Prostate gland (tissue), 2 donors: ENCODE measurements around the gene KRT73. TPM values are rescaled to one million over a fixed set of nuclear protein-coding genes. Genes with fewer than 3 reads are reported as not detected.

ENCODE experiments used
- DNase-seq: peaks from one replicate; pipeline ENCODE4 v3.0.0-alpha.2; 2019; ENCODE audit warnings: low spot score
- H3K27ac ChIP-seq, 2 donors: fragments of 200-600 bp; sonication (generic); 2 replicates each; pipeline ENCODE4 v1.5.1; 2017 to 2019
- H3K27me3 ChIP-seq: fragments of 200-600 bp; sonication (generic); replicated peaks from 2 replicates; pipeline ENCODE4 v1.5.1; 2019; ENCODE audit not compliant: insufficient read depth
- H3K36me3 ChIP-seq, 2 donors: fragments of 200-600 bp; sonication (generic); 1 replicate in 1 of 2; 2 replicates in 1 of 2; pipeline versions ENCODE4 v1.5.1 to v1.8.1; 2017 to 2019
- H3K4me1 ChIP-seq: fragments of 200-600 bp; sonication (generic); replicated peaks from 2 replicates; pipeline ENCODE4 v1.5.1; 2019
- H3K4me3 ChIP-seq, 2 donors: fragments of 200-600 bp; sonication (generic); 2 replicates each; pipeline ENCODE4 v1.5.1; 2017 to 2019
- H3K9me3 ChIP-seq: fragments of 200-600 bp; sonication (generic); 2 replicates; pipeline ENCODE4 v1.5.1; 2017
- POLR2A ChIP-seq: fragments of 450-650 bp; IDR thresholded peaks from one replicate; pipeline ENCODE4 v1.6.1; 2016; ENCODE audit warnings: antibody characterized with exemption, mild to moderate bottlenecking
- POLR2AphosphoS5 ChIP-seq: sonication (generic); formaldehyde crosslinking; IDR thresholded peaks from one replicate; pipeline ENCODE4 v1.6.1; 2017; ENCODE audit warnings: antibody characterized with exemption
- WGBS: methylation state at CpG from one replicate; pipeline ENCODE4 v1.1.5; 2018; 5-methylcytosine and 5-hydroxymethylcytosine counted together
- intact Hi-C: fragments of 100-400 bp; cut with DNase I; formaldehyde crosslinking; loops from one replicate; pipeline ENCODE4 v1.14.2; 2022
- total RNA-seq, 2 donors: library from RNA; depleted of rRNA; stranded (reverse); fragments of >200 nt; gene quantifications; one replicate each; pipeline ENCODE4 v1.1.0, GENCODE V29; 2016
- TF ChIP-seq, protein P1 (sequence below), 4 experiments: fragments of 200-600 bp in 2 of 4; fragments of 450-650 bp in 2 of 4; sonication (generic) in 2 of 4; IDR thresholded peaks; 1 replicate in 3 of 4; 2 replicates in 1 of 4; pipeline ENCODE4 v1.5.1; 2016 to 2019; ENCODE audit warnings: antibody characterized with exemption in 4 of 4, mild to moderate bottlenecking in 2 of 4, moderate library complexity in 2 of 4

KRT73 gene
- total RNA-seq, 2 donors from 2014 or later: not detected

DNA sequence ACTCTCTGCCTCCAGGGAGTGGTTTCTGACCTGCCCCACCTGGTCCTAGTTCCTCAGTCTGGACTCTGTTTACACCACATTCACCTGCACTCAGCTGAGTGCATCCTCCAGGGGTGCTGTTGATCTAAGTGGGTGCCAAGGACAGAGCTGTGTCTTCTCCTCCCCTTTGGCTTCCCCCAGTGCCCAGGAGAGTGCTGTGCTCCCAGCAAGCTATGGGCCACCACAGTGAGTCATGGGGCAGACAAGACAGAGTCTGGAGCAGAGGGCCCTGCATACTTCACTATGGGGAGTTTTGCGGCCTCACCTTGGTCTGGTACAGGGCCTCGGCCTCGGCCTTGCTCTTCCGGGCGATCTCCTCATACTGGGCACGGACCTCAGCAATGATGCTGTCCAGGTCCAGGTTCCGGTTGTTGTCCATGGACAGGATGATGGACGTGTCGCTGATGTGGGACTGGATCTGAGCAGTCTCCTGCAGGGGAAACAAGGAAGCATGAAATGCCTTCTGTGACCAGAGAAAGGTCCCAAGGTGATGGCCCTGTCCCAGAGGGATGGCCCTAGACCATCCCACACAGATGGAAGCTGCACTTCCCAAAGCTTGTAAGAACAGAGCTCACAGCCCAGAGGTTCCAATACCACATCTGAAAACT, 4.9 kb downstream of the KRT73 start:
- Histone ChIP-seq H3K9me3 (no peaks in the 10 kb centered on the region), H3K36me3 (no peaks in the 10 kb centered on the region), H3K27me3 (no peaks in the 10 kb centered on the region), H3K4me1 (no peaks in the 10 kb centered on the region), H3K27ac (no peak overlapping the region), H3K4me3 (no peak overlapping the region)
- WGBS: 97% methylated on average over 9 of the region's 9 CpGs
- intact Hi-C loops: no loop called here
- TF ChIP-seq POLR2AphosphoS5 (no peak), POLR2A (no peak)
- TF ChIP-seq, protein P1, sequence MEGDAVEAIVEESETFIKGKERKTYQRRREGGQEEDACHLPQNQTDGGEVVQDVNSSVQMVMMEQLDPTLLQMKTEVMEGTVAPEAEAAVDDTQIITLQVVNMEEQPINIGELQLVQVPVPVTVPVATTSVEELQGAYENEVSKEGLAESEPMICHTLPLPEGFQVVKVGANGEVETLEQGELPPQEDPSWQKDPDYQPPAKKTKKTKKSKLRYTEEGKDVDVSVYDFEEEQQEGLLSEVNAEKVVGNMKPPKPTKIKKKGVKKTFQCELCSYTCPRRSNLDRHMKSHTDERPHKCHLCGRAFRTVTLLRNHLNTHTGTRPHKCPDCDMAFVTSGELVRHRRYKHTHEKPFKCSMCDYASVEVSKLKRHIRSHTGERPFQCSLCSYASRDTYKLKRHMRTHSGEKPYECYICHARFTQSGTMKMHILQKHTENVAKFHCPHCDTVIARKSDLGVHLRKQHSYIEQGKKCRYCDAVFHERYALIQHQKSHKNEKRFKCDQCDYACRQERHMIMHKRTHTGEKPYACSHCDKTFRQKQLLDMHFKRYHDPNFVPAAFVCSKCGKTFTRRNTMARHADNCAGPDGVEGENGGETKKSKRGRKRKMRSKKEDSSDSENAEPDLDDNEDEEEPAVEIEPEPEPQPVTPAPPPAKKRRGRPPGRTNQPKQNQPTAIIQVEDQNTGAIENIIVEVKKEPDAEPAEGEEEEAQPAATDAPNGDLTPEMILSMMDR (IDR thresholded peaks at IDR 0.05): no peak
- no peak for DNase-seq

DNA sequence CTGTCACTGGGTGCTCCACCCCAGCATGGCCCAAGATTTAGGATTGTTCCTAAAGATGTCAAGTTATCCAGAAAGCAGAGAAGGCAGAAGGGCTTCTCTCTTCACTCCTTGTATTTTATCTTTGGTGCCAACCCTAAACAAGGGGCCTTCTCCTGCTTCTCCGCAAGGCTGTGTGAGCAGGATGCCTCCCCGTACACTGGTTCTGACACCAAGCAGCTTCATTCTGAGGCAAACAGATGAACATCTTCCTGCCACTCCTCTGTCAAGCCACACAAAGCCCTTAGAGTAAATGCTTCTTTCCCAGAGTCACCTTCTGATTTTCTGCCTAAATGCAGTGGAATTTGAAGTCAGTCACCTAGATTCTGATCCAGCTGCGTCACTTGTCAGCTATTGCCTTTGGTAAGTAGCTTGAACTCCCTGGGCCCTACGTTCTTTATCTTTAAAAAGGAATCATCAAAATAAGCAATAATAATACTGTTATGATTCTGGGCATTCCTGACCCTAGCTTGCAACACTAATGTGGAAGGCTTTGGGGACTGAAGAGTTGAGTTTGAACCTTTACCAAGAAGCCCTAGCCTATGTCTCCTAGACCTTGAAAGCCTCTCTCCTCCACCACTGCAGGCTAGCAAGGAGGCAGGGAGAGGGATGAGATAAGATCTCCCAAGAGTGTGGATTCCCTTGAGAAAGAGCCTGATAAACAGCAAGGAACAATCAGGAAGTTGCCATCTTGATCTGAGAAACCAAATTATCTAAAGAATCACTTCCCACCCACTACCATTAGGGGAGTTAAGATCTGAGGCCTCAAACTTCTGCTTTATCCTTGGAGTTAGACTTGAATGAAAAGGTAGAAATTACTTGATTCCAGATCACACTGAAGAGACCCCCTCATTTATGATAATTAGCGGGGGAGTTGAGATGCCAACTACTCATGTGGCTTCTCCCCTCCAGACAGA, 5.7 kb downstream of the KRT73 start:
- Histone ChIP-seq H3K4me1 (no peaks in the 10 kb centered on the region), H3K27me3 (no peaks in the 10 kb centered on the region), H3K9me3 (no peaks in the 10 kb centered on the region), H3K27ac (no peak overlapping the region), H3K36me3 (no peaks in the 10 kb centered on the region), H3K4me3 (no peak overlapping the region)
- TF ChIP-seq POLR2AphosphoS5 (no peak), POLR2A (no peak)
- TF ChIP-seq, protein P1 (IDR thresholded peaks at IDR 0.05): no peak
- intact Hi-C loops: no loop called here
- DNase-seq: no peak
- WGBS: 87% methylated on average over 5 of the region's 5 CpGs

DNA sequence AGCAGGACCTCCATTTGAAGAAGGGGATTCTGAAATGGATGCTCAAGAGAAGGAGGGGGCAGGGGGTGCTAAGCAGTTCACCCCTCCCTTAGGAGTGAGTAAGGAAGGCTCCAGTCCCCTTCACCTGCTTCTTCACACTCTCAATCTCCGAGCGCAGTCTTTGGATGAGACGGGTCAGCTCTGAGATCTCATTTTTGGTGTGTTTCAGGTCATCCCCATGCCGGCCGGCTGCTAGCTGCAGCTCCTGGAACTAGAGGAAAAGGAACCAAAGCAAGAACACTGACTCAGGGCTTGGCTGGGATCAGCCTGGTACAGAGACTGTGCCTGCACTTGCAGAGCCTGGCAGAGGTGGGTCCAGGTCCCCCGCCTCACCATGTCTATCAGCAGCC, 7.3 kb downstream of the KRT73 start:
- Histone ChIP-seq H3K36me3 (no peaks in the 10 kb centered on the region), H3K9me3 (no peaks in the 10 kb centered on the region), H3K4me3 (no peak overlapping the region), H3K27me3 (no peaks in the 10 kb centered on the region), H3K27ac (no peak overlapping the region), H3K4me1 (no peaks in the 10 kb centered on the region)
- no peak for TF ChIP-seq POLR2AphosphoS5
- TF ChIP-seq, protein P1 (IDR thresholded peaks at IDR 0.05): no peak
- TF ChIP-seq POLR2A: no peak
- WGBS: 95% methylated on average over 6 of the region's 6 CpGs
- intact Hi-C loops: no loop called here
- no peak for DNase-seq

DNA sequence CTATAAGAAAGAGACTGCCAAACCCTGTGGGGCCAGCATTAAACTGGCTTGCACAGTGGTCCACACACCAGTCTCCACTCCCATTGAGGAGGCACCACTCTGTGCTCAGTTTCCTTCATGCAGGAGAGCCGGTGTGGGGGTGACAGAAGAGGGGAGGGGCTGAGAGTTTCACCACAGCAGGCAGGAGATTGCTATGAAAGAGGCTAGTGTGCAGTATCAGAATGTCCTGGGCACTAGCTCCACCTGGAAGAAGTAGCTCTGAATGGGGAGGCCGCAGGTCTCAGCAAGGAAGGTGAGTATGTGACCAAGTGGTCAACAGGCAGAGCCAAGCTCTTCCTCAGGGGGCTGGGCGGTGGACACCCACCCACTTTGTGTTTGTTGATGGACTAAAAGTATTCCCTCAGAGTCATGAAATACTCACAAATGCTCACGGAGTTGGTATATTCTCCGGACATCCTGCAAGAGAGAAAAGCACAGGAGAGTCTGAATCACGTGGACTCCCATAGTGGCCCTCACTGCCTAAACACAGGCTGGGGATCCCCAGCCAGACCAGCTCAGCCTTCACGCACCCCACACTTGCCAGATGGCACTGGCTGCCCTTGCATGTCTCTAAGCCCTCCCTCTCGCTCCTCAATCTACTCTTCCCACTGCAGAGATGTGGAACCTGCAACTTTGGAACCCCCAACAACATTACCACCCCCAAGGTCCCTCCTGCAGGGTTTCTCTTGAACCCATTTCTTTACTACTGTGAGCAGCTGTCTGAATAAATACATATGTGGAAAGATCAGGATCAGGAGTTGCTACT, 9.3 kb downstream of the KRT73 start:
- WGBS: 86% methylated on average over 8 of the region's 8 CpGs
- H3K27ac ChIP-seq: no peak overlapping the region
- H3K36me3 ChIP-seq: no peaks in the 10 kb centered on the region
- no peak overlapping the region for H3K4me3 ChIP-seq
- no peaks in the 10 kb centered on the region for H3K27me3 ChIP-seq
- H3K4me1 ChIP-seq: no peaks in the 10 kb centered on the region
- no peaks in the 10 kb centered on the region for H3K9me3 ChIP-seq
- no peak for DNase-seq
- intact Hi-C loops: no loop called here
- TF ChIP-seq, protein P1 (IDR thresholded peaks at IDR 0.05): no peak
- TF ChIP-seq POLR2AphosphoS5 (no peak), POLR2A (no peak)
